GM19438 (cell line): ENCODE results near the gene RAX2.

Experiments
- ATAC-seq: cut with Tn5 transposase; IDR thresholded peaks from one replicate; pipeline ENCODE4 v1.9.1; 2021; ENCODE audit warnings: low read depth; ENCODE audit not compliant: unreplicated experiment

The RAX2 gene

GRCh38 chr19:3803114-3803888 lies 31.3 kb upstream of the RAX2 start:
- ATAC-seq = no peak

GRCh38 chr19:3801412-3802096 lies 29.5 kb upstream of the RAX2 start:
- ATAC-seq = no peak

GRCh38 chr19:3800996-3801395 lies 29.0 kb upstream of the RAX2 start:
- ATAC-seq = no peak

- no peak for ATAC-seq
These were observed 26.1 kb upstream of the RAX2 start for GRCh38 chr19:3798137-3798536.

GRCh38 chr19:3796358-3796757 lies 24.3 kb upstream of the RAX2 start:
- no peak for ATAC-seq

GRCh38 chr19:3793799-3794198 lies 21.8 kb upstream of the RAX2 start:
- ATAC-seq = no peak

GRCh38 chr19:3792114-3792513 lies 20.1 kb upstream of the RAX2 start:
- ATAC-seq = no peak

GRCh38 chr19:3790941-3791340 lies 18.9 kb upstream of the RAX2 start:
- ATAC-seq = no peak

GRCh38 chr19:3790209-3790734 lies 18.2 kb upstream of the RAX2 start:
- no peak for ATAC-seq

- ATAC-seq = no peak
These were observed 17.2 kb upstream of the RAX2 start for GRCh38 chr19:3788996-3789778.

- no peak for ATAC-seq
These were observed 14.2 kb upstream of the RAX2 start, which contains the start of gene MATK for GRCh38 chr19:3785938-3786824. MATK (minus strand) TSS chr19:3786381; CDS start chr19:3785135, 1,246 bp downstream.

- ATAC-seq = no peak
These were observed 13.5 kb upstream of the RAX2 start for GRCh38 chr19:3785451-3785937.

- ATAC-seq = no peak
These were observed 12.8 kb upstream of the RAX2 start for GRCh38 chr19:3784607-3785450.

- ATAC-seq = no peak
These were observed 11.9 kb upstream of the RAX2 start for GRCh38 chr19:3783660-3784584.

GRCh38 chr19:3782903-3783302 lies 10.9 kb upstream of the RAX2 start:
- no peak for ATAC-seq

GRCh38 chr19:3782330-3782729 lies 10.3 kb upstream of the RAX2 start:
- no peak for ATAC-seq

- ATAC-seq = no peak
These were observed 9.6 kb upstream of the RAX2 start for GRCh38 chr19:3781603-3782002.

- ATAC-seq = no peak
These were observed 8.8 kb upstream of the RAX2 start for GRCh38 chr19:3780786-3781304.
